Panc1 (cell line): ENCODE data around the gene RIPOR2. TPM values are rescaled to one million over a fixed set of nuclear protein-coding genes. Genes with fewer than 3 reads are reported as not detected.

Experiments used
- ATAC-seq: fragments of 200-7000 bp; cut with Tn5 transposase; 2 replicates; pipeline ENCODE4 v1.9.1; 2020; ENCODE audit warnings: mild to moderate bottlenecking, moderate library complexity
- BruUV-seq: library from RNA; stranded (reverse); fragments of 400-500 nt; replicated peaks from 2 replicates; lab custom pipeline; 2021; lab: Mats Ljungman, UMichigan
- CTCF ChIA-PET: fragments of 300-600 bp; sonication (Branson Sonifier 250); formaldehyde crosslinking; loops from one replicate; lab custom pipeline; 2022; ENCODE audit warnings: antibody characterized with exemption; lab: Charles Lee
- POLR2A ChIA-PET: fragments of 300-600 bp; sonication (Branson Sonifier 250); formaldehyde crosslinking; loops from one replicate; lab custom pipeline; 2022; ENCODE audit warnings: antibody characterized with exemption; lab: Charles Lee
- DNase-seq: peaks from one replicate; pipeline ENCODE4 v3.0.0-alpha.2; 2010; ENCODE audit warnings: low read depth, low spot score
- H3K27ac ChIP-seq: 2 replicates; pipeline ENCODE4 v1.5.1; 2011; ENCODE audit warnings: mild to moderate bottlenecking, low read length, inconsistent platforms
- H3K27me3 ChIP-seq: fragments of 200-500 bp; sonication (Bioruptor generic); 2 replicates; pipeline ENCODE4 v1.6.0; 2014; ENCODE audit warnings: low read length, inconsistent platforms; ENCODE audit not compliant: control insufficient read depth, insufficient read depth
- H3K36me3 ChIP-seq: fragments of 200-500 bp; sonication (Bioruptor generic); 2 replicates; pipeline ENCODE4 v1.5.1; 2014; ENCODE audit warnings: inconsistent platforms, mild to moderate bottlenecking, low read length, moderate library complexity; ENCODE audit not compliant: control insufficient read depth, insufficient read depth
- H3K4me1 ChIP-seq: 2 replicates; pipeline ENCODE4 v1.5.1; 2011; ENCODE audit warnings: inconsistent platforms, mild to moderate bottlenecking, low read length, moderate library complexity; ENCODE audit not compliant: control insufficient read depth, insufficient read depth
- H3K4me3 ChIP-seq, 2 experiments: 2 replicates each; pipeline ENCODE4 v1.5.1; 2011 to 2012; ENCODE audit warnings: low read depth in 2 of 2, low read length in 2 of 2, mild to moderate bottlenecking in 2 of 2, inconsistent platforms in 1 of 2, moderate library complexity in 1 of 2
- H3K9me3 ChIP-seq: fragments of 200-500 bp; sonication (Bioruptor generic); 2 replicates; pipeline ENCODE4 v1.5.1; 2014; ENCODE audit warnings: low read depth, mild to moderate bottlenecking, inconsistent platforms, low read length, moderate library complexity; ENCODE audit not compliant: control insufficient read depth, insufficient read depth
- CTCF ChIP-seq: fragments of 450-650 bp; IDR thresholded peaks from 2 replicates; pipeline ENCODE4 v1.5.1; 2017; ENCODE audit warnings: mild to moderate bottlenecking
- POLR2AphosphoS5 ChIP-seq: IDR thresholded peaks from 2 replicates; pipeline ENCODE4 v1.6.1; 2012; ENCODE audit warnings: mild to moderate bottlenecking, low read depth, low read length, moderate library complexity
- REST ChIP-seq, 2 experiments: IDR thresholded peaks; 2 replicates each; pipeline ENCODE4 v1.6.1; 2011 to 2012; ENCODE audit warnings: low read depth in 2 of 2, control low read depth in 1 of 2, low read length in 1 of 2, mild to moderate bottlenecking in 1 of 2, moderate library complexity in 1 of 2; ENCODE audit not compliant: insufficient read depth in 1 of 2
- SIN3A ChIP-seq: IDR thresholded peaks from 2 replicates; pipeline ENCODE4 v1.6.1; 2012; ENCODE audit warnings: low read depth, mild to moderate bottlenecking, low read length, moderate library complexity, borderline replicate concordance; ENCODE audit not compliant: insufficient read depth
- TCF7L2 ChIP-seq: IDR thresholded peaks from 2 replicates; pipeline ENCODE4 v1.6.1; 2011; ENCODE audit warnings: mild to moderate bottlenecking, low read depth, low read length, inconsistent platforms
- in situ Hi-C: cut with HindIII; loops from 2 replicates; pipeline ENCODE4 v1.10.0; 2016; ENCODE audit warnings: low sequenced_read_pairs, low pct_unique_long_range_greater_than_20kb
- intact Hi-C: fragments of 100-400 bp; cut with micrococcal nuclease; formaldehyde crosslinking; loops from one replicate; pipeline ENCODE4 v1.10.0; 2022; ENCODE audit not compliant: unreplicated experiment
- total RNA-seq: library from RNA; stranded (reverse); gene quantifications from one replicate; pipeline ENCODE4 v1.2.1, GENCODE V29; 2021; ENCODE audit not compliant: unreplicated experiment

RIPOR2 gene
- total RNA-seq, 1 experiment from 2014 or later: 0.54 TPM

- no peaks in the 10 kb centered on the region for H3K36me3 ChIP-seq
- in situ Hi-C loops (no loop called here), intact Hi-C loops (no loop called here)
- H3K4me3 ChIP-seq: no peak overlapping the region
- ATAC-seq: no peak
- TF ChIP-seq REST (IDR thresholded peaks at IDR 0.05; ENCODE audit: insufficient read depth in 1 of 2, low read depth in 2 of 2, low read length in 1 of 2): no peak
- TF ChIP-seq TCF7L2: no peak
- TF ChIP-seq POLR2AphosphoS5: no peak
- no peak for TF ChIP-seq SIN3A
- TF ChIP-seq CTCF: no peak
- no peaks in the 10 kb centered on the region for H3K27me3 ChIP-seq
- no peak overlapping the region for H3K27ac ChIP-seq
- no peaks in the 10 kb centered on the region for H3K9me3 ChIP-seq
- H3K4me1 ChIP-seq: no peaks in the 10 kb centered on the region
- POLR2A ChIA-PET: no interaction called here
- CTCF ChIA-PET: no interaction called here
- DNase-seq: no peak
- no TSS peak for BruUV-seq
These were observed 112.6 kb downstream of the RIPOR2 start for GRCh38 chr6:24823185-24823584.

- in situ Hi-C loops (no loop called here), intact Hi-C loops (no loop called here)
- H3K27me3 ChIP-seq: no peaks in the 10 kb centered on the region
- no peak overlapping the region for H3K4me3 ChIP-seq
- DNase-seq (peak; percentile 12), ATAC-seq (peak; percentile 74)
- H3K4me1 ChIP-seq: no peaks in the 10 kb centered on the region
- H3K27ac ChIP-seq: no peak overlapping the region
- TF ChIP-seq SIN3A: no peak
- no peak for TF ChIP-seq REST (IDR thresholded peaks at IDR 0.05; ENCODE audit: insufficient read depth in 1 of 2, low read depth in 2 of 2, low read length in 1 of 2)
- TF ChIP-seq CTCF: no peak
- no peak for TF ChIP-seq TCF7L2
- no peak for TF ChIP-seq POLR2AphosphoS5
- no peaks in the 10 kb centered on the region for H3K36me3 ChIP-seq
- H3K9me3 ChIP-seq: no peaks in the 10 kb centered on the region
- ChIA-PET POLR2A (no interaction called here), CTCF (no interaction called here)
- no TSS peak for BruUV-seq
These were observed 113.1 kb downstream of the RIPOR2 start for GRCh38 chr6:24822696-24823095.
